H4 (cell line): ENCODE data around the gene TRIP13. TPM values are rescaled to one million over a fixed set of nuclear protein-coding genes. Genes with fewer than 3 reads are reported as not detected.
A peak's percentile ranks its signal among the peaks of the same experiment; 100 is the strongest.

Experiments
- DNase-seq: peaks from one replicate; pipeline ENCODE4 v3.0.0-alpha.2; 2015; ENCODE audit warnings: low spot score
- total RNA-seq: library from RNA; depleted of rRNA; stranded (reverse); fragments of >200 nt; shearing (Covaris generic); gene quantifications from 2 replicates; pipeline ENCODE4 v1.2.3, GENCODE V29; 2014

Gene TRIP13
- total RNA-seq, 1 experiment from 2014 or later: 54.2 TPM

DNA sequence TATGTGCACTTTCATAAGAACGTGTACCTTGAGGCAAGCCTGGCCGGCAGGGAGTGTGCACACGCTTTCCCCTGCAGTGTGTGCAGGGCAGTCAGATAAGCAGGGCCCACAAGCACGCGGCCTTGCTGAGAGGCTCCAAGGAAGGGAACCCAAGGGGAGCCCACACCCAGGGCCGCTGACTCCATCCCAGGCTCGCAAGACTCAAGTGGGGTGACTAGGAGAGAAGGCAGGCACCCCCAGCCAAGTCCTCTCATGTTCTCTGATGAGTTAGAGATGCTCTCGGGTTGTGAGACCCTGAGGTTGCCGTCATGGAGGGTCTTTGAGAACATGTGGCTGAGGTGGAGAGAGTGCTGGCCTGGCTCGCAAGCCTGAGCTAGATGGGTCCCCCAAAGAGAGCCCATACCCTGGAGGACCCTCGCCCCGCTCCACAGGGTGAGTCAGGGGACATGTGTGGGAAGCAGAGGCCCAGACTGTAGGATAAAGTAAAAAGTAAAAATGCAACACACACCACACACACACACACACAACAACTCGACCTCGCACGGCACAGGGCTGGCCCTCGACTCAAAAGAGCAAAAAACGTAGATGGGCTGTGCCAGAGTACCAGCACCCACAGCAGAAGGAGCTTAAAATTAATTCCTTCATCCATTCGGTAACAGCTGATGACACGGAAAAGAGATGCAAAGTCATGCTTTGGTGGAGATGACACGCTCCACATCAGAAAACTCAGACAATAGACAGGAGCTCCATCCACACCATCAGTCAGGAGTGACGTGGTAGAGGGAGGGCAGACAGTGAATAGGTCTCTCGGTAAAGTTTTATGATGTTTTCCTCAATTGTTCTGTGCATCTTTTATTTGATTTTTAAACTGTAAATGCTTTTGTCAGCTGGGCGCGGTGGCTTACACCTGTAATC, 61.1 kb downstream of the TRIP13 start:
- no peak for DNase-seq

DNA sequence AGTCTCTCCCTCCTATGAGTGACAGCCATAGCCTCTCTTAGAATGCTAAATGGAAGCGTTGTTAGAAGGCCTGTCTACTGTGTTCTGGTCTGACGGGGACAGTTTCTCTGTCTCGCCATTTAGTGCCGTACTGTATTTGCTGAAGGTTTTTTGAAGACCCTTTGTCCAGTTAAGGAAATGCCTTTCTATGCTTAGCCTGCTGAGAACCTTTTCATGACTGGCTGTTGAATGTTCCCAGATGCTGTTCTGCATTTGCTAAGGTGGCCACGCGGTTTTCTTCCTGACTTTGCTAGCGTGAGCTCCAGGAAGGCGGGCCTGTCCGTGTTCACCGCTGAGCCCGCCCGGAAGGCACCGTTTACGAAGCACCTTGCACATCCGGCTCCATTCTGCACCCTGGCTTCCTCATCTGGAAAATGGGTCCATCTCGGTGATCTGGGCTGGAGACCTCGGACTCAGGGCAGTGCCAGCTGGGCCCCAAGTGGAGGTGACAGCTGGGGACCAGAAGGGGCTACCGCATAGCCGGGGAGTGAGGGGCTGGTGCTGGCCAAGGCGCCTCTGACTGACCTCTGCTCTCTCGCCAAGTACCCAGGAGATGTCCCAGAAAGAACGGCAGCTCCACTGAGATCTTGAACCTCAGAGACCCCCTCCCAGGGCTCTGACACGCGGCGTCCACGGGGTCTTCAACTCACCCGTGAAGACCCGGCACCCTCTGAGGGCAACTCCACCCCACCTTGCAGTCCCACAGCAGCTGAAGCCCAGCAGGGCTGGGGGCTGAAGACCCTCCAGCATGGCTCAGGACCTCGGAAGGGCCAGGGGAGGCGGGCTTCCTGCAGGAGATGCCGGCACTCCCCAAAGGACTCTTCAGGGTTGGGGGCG, 63.4 kb downstream of the TRIP13 start:
- DNase-seq: no peak

GRCh38 chr5:956941-957747, 64.5 kb downstream of the TRIP13 start:
- peak; percentile 99 for DNase-seq

GRCh38 chr5:957748-958485, 65.2 kb downstream of the TRIP13 start:
- DNase-seq: peak; percentile 89

GRCh38 chr5:958701-959571, 66.3 kb downstream of the TRIP13 start:
- DNase-seq: peak; percentile 93

DNA sequence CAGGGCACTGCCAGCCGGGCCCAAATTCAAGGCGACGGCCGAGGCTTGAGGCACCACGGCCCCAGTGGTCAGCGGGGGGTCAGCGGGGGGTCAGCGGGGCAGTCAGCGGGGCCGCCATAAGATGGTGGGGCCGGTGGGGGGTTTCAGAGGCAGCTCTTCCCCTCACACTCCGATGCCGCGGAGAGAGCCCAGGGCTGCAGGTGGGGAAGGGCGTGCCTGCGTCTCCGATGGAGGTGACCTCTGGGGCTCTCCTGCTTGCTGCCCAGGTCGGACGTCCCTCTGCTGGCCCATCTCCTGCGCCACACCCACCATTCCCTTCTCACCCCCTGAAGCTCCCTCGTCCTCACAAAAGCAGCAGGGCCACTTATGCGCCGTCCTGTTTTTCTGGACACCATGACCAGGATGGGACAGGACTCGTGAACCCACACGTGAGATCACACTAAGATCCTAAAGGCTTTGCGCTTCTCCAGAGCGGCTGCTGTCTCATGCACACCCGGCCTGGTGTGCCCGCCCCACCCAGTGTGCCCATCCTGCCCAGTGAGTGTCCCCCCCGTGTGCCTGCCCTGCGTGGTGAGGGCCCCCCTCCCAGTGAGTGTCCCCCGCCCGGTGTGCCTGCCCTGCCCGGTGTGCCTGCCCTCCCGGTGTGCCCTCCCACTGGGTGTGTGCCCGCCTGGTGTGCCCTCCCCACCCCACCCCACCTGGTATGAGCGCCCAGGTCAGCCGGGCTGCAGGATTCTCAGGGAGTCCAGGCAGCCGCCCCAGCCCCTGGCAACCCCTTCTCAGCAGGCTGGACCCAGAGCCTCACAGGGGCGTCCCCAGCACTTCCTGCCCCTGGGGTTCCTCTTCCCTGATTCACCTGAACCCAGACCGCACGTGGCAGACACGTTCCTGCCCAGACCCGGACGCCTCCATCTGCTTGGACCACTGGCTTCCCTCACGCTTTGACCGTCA, 67.2 kb downstream of the TRIP13 start:
- DNase-seq: no peak

DNA sequence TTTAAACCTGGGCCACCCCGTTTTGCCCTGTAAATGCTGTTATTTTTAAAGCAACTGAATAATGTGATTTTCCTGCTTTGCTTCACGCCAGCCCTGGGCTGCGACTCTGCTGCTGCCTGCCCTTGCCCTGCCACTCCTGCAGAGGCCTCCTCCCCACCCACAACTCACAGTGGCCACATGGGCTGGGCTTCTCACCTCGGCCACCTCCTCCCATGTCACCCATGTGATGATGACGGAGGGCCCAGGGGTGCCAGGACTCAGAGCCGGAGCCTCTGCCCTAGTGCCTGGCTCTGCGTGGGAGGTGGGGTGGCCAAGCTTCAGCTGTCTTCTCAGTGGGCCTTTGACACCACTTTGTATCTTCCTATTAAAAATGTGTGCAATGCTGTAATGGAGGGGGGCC, 67.9 kb downstream of the TRIP13 start:
- no peak for DNase-seq

GRCh38 chr5:961002-961710, 68.5 kb downstream of the TRIP13 start:
- DNase-seq: no peak

DNA sequence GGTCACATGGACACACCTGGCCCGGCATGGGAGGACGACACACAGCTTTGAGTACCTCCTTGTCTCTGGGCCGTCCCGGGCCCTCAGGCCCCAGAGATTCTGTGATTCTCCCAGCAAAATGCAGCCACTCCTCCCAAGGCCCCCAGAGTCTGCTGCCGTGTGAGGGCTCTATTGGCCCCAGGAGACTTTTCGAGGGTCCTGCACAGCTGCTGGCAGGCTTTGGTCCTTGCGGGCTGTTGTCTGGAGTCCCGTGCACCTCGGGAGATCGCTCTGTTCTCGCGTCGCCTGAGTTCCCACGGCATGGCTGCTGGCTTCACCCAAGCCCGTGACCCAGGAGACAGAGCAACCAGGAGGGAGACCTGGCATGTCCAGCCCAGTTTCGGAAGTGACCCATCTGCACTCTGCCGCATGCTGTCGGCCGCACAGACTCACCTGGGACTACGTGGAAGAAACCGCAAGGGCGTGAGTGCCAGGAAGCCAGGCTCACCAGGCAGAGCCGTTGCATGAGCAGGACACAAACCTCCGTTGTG, 69.1 kb downstream of the TRIP13 start:
- no peak for DNase-seq

DNA sequence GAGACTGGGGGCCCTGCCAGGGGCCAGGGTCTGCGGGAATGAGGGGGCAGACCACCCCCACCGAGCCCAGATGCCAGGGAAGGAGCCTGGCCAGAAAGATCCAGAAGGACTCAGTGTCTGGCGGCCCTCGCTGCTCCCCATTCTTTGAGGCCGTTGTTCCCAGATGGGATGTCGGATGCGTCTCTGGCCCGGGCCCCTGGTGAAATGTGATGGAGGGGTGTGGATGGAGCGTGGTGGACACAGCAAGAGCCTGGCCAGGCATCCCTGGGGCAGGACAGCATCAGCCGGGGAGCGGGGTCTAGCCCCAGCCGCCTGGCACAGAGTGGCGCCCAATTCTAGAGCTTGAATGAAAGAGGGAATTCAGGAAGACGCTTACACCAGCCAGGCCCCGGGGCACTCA, 69.7 kb downstream of the TRIP13 start:
- no peak for DNase-seq

DNA sequence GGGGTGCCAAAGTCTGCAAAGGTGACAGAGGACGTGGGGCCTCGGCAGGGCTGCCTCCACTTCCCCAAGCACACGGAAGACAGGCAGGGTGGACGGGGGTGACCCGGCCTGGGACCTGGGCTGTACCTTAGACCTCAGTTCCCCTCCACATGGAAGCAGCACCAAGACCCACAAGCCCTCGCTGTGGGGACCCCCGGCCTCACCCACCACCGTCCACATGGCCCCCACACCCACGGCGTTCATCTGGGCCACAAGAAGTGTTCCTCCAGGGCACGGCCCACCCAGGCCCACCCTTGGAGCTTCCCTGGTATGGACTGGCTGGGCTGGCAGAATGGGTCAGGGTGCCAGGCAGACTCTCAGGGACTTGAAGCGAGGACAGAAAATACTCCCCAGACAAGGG, 70.1 kb downstream of the TRIP13 start:
- DNase-seq: no peak

DNA sequence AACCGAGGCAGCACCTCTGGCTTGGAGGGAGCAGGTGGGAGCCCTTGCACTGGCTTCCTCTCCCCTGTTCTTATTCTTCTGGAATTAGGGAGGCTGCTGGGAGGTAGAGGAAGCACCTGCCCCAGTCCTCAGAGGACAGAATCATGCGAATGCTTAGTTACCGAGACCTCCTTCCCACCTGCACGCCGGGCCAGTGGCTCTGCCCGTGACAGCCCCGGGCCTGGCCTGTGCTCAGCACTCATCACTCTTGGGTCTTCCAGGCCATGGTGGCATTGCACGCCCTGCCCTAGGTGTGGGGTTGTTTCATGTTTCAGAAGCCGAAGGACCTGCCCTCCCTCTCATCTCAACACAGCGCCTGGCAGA, 70.6 kb downstream of the TRIP13 start:
- DNase-seq: no peak

- DNase-seq: no peak
Measured at GRCh38 chr5:963673-964531, 71.2 kb downstream of the TRIP13 start.

GRCh38 chr5:964821-965220, 72.1 kb downstream of the TRIP13 start:
- no peak for DNase-seq

DNA sequence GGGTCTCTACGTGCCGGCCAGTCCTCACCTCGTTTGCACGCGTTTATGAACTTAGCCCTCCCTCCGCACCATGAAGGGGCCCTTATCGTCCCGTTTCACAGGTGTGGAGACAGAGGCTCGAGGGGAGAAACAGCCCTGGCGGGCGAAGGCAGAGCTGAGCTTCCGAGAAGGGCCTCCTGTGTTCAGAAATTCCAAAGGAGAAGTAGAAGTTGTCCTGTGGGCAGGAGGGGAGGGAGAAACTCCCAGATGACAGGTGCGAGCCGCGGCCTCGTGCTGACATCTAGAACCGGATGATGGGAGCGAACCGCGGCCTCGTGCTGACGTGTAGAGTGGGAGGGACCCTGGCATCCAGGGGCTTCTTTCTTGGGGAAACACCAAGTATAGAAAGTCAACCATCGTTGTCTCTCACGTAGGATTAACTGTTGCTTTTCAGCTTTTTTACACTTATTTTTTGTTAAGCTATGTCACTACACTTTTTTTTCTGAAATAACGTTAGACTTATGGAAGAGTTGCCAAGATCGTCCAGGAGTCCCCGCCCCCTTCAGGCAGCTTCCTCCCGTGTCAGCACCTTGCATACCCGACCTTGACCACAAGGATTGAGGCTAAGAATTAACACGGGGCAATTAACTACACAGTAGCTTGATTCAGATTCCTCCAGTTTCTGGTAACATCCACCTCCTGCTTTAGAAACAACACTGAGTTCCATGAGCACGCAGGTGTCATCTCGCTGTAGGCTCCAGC, 73.1 kb downstream of the TRIP13 start:
- no peak for DNase-seq

DNA sequence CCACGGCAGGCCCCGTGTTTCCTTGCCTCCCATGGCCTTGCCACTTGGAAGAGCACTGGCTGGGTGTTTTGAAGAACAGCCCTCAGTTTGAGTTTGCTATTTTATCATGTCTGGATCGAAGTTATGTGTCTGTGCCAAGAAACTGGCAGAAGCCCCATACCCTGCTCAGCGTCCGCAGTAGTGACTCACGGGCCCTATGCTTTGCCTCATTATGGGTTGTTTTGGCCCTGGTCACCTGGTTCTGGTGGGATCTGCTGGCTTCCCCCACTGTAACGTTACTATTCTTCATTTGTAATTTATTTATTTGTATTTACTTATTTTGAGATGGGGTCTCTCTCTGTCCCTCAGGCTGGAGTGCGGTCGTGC, 73.6 kb downstream of the TRIP13 start:
- no peak for DNase-seq

- DNase-seq: no peak
Measured at GRCh38 chr5:966941-967340, 74.3 kb downstream of the TRIP13 start.
